ENCODE data around the gene SHANK3. TPM values are rescaled to one million over a fixed set of nuclear protein-coding genes. Genes with fewer than 3 reads are reported as not detected.

Gene SHANK3
- total and polyA plus RNA-seq, 2 experiments from 2014 or later, result 0.52 to 4.9 TPM

DNA sequence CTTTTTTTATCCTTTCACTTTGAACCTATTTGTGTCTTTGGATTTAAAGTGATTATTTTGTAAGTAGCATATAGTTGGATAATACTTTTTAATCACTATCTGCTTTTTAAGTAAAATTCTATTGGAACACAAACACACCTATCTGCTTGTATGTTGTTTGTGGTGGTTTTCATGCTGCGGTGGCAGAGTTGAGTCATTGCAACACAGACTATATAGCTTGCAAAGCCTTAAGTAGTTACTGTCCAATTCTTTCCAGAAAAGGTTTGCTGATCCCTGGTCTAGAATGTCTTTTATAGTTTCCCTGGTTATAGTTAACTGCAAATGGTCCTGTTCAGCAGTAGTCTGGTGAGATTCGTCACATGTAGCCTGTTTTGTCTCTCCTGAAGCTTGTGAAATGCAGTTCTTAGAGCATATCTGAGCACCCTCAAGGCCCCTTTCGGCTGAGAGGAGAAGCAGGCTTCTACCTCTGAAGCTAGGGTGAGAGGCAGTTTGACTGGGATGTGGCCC, 21.5 kb downstream of the SHANK3 start:
- no peaks in the 10 kb centered on the region; the same call in 2 of the 3 replicates for H3K9me3 Mint-ChIP-seq
- peaks cover 5% of the 10 kb centered on the region for H3K4me1 Mint-ChIP-seq
- peaks cover 25% of the 10 kb centered on the region for H3K27me3 Mint-ChIP-seq (ENCODE audit: insufficient read depth, low read depth, poor library complexity)

GRCh38 chr22:50694766-50695420, 22.3 kb downstream of the SHANK3 start:
- H3K4me3 ChIP-seq, result no peak overlapping the region
- no peak overlapping the region for H3K27ac ChIP-seq (ENCODE audit: low read depth)
- Mint-ChIP-seq H3K36me3 (ENCODE audit: low read depth) (no peaks in the 10 kb centered on the region; the same call in 2 of the 3 replicates), H3K27me3 (ENCODE audit: insufficient read depth, low read depth, poor library complexity) (peaks cover 27% of the 10 kb centered on the region), H3K4me1 (peaks cover 8% of the 10 kb centered on the region), H3K9me3 (no peaks in the 10 kb centered on the region; the same call in 2 of the 3 replicates), H3K27ac (no peak overlapping the region), H3K4me3 (no peak overlapping the region)
- 0 out of 2 replicates have a peak, but pooled peaks cover 2% of the 10 kb centered on the region for H3K36me3 ChIP-seq (ENCODE audit: insufficient read depth)
- ATAC-seq (no peak), DNase-seq (ENCODE audit: low spot score) (no peak)
- no peaks in the 10 kb centered on the region for H3K4me1 ChIP-seq (ENCODE audit: insufficient read depth)
- H2AFZ ChIP-seq, result no peak overlapping the region
- H4K20me1 ChIP-seq (replicated peaks; ENCODE audit: insufficient read depth), result no peaks in the 10 kb centered on the region
- H3K27me3 ChIP-seq (ENCODE audit: insufficient read depth), result peaks cover 19% of the 10 kb centered on the region
- no peaks in the 10 kb centered on the region for H3K79me2 ChIP-seq (replicated peaks; ENCODE audit: insufficient read depth)
- no peak overlapping the region for H3K4me2 ChIP-seq
- H3F3A ChIP-seq (replicated peaks; ENCODE audit: low read depth), result peaks cover 5% of the 10 kb centered on the region; the same call in 1 of the 2 replicates
- H3K9me2 ChIP-seq (ENCODE audit: insufficient read depth), result no peaks in the 10 kb centered on the region
- TF ChIP-seq ZNF331 (CRISPR knock-in tag; IDR thresholded peaks at IDR 0.05; ENCODE audit: low read depth), result no peak
- no peak for TF ChIP-seq POLR2AphosphoS5 (IDR thresholded peaks at IDR 0.05; ENCODE audit: low read depth)
- no peak for TF ChIP-seq CREB1 (CRISPR knock-in tag; IDR thresholded peaks at IDR 0.05; ENCODE audit: low read depth)
- TF ChIP-seq ETS1 (IDR thresholded peaks at IDR 0.05), result no peak
- TF ChIP-seq REST (IDR thresholded peaks at IDR 0.05; ENCODE audit: unreplicated experiment), result no peak
- no peak for TF ChIP-seq NANOG (IDR thresholded peaks at IDR 0.05; ENCODE audit: borderline replicate concordance)
- TF ChIP-seq EZH2phosphoT487 (IDR thresholded peaks at IDR 0.05; ENCODE audit: unreplicated experiment), result no peak
- TF ChIP-seq STAT1 (IDR thresholded peaks at IDR 0.05; ENCODE audit: unreplicated experiment), result no peak
- TF ChIP-seq JUNB (IDR thresholded peaks at IDR 0.05; ENCODE audit: unreplicated experiment), result no peak
- no peak for TF ChIP-seq EZH2 (IDR thresholded peaks at IDR 0.05; ENCODE audit: low read depth, unreplicated experiment)
- TF ChIP-seq ZNF114 (CRISPR knock-in tag; IDR thresholded peaks at IDR 0.05), result no peak

More for the DNA sequence above, 21.5 kb downstream of the SHANK3 start:
- H3K27ac Mint-ChIP-seq, result no peak overlapping the region
- no peaks in the 10 kb centered on the region for H4K20me1 ChIP-seq (replicated peaks; ENCODE audit: insufficient read depth)
- H3K9me2 ChIP-seq (ENCODE audit: insufficient read depth), result no peaks in the 10 kb centered on the region
- no peak overlapping the region for H2AFZ ChIP-seq
- no peak for DNase-seq (ENCODE audit: low spot score)
- H3K36me3 ChIP-seq (ENCODE audit: insufficient read depth), result 0 out of 2 replicates have a peak, but pooled peaks cover 3% of the 10 kb centered on the region
- no peak overlapping the region for H3K27ac ChIP-seq (ENCODE audit: low read depth)
- H3K4me1 ChIP-seq (ENCODE audit: insufficient read depth), result no peaks in the 10 kb centered on the region
- ATAC-seq, result no peak
- H3K79me2 ChIP-seq (replicated peaks; ENCODE audit: insufficient read depth), result no peaks in the 10 kb centered on the region
- H3K4me2 ChIP-seq, result no peak overlapping the region
- H3K4me3 Mint-ChIP-seq, result no peak overlapping the region
- peaks cover 3% of the 10 kb centered on the region; the same call in 2 of the 3 replicates for H3K36me3 Mint-ChIP-seq (ENCODE audit: low read depth)
- TF ChIP-seq NANOG (IDR thresholded peaks at IDR 0.05; ENCODE audit: borderline replicate concordance) (no peak), ZNF331 (CRISPR knock-in tag; IDR thresholded peaks at IDR 0.05; ENCODE audit: low read depth) (no peak), EZH2phosphoT487 (IDR thresholded peaks at IDR 0.05; ENCODE audit: unreplicated experiment) (no peak), ZNF114 (CRISPR knock-in tag; IDR thresholded peaks at IDR 0.05) (no peak)
- H3F3A ChIP-seq (replicated peaks; ENCODE audit: low read depth), result peaks cover 5% of the 10 kb centered on the region; the same call in 1 of the 2 replicates
- H3K27me3 ChIP-seq (ENCODE audit: insufficient read depth), result peaks cover 19% of the 10 kb centered on the region
- no peak overlapping the region for H3K4me3 ChIP-seq
